Lower leg skin (tissue), 3 donors: ENCODE results near the gene PRR33.

Experiments used
- CTCF ChIP-seq, 3 donors: fragments of 450-650 bp; IDR thresholded peaks; one replicate each; pipeline ENCODE4 v1.5.1; 2016; ENCODE audit warnings: antibody characterized with exemption in 3 of 3, mild to moderate bottlenecking in 3 of 3, moderate library complexity in 2 of 3
- POLR2A ChIP-seq, 2 donors: fragments of 450-650 bp; IDR thresholded peaks; one replicate each; pipeline ENCODE4 v1.6.1; 2016 to 2017; ENCODE audit warnings: antibody characterized with exemption in 2 of 2, mild to moderate bottlenecking in 1 of 2, moderate library complexity in 1 of 2

- TF ChIP-seq CTCF (IDR thresholded peaks at IDR 0.05): no peak
- TF ChIP-seq POLR2A (IDR thresholded peaks at IDR 0.05): no peak
These were observed 38.8 kb downstream of the PRR33 start, which contains the start of gene LSP1 for GRCh38 chr11:1852877-1853276.
